K562 (cell line): Measurements from ENCODE around the gene LEPR. TPM values are rescaled to one million over a fixed set of nuclear protein-coding genes. Genes with fewer than 3 reads are reported as not detected.

Experiments used
- ADNP ChIP-seq: fragments of 200-800 bp; sonication (Bioruptor generic); IDR thresholded peaks from 2 replicates; pipeline ENCODE4 v1.6.1; 2016; ENCODE audit warnings: missing genetic modification characterization, missing compliant biosample characterization
- ASH1L ChIP-seq: fragments of 450-650 bp; IDR thresholded peaks from 2 replicates; pipeline ENCODE4 v1.6.1; 2018; ENCODE audit warnings: borderline replicate concordance, mild to moderate bottlenecking, low read depth; ENCODE audit not compliant: partially characterized antibody
- CCNT2 ChIP-seq: IDR thresholded peaks from 2 replicates; pipeline ENCODE4 v1.6.1; 2011; ENCODE audit warnings: borderline replicate concordance, low read depth, mild to moderate bottlenecking, moderate library complexity, mixed read lengths, low read length; ENCODE audit not compliant: insufficient read length; ENCODE audit errors: extremely low read depth
- DACH1 ChIP-seq: fragments of 450-650 bp; IDR thresholded peaks from 2 replicates; pipeline ENCODE4 v1.6.1; 2018; ENCODE audit not compliant: partially characterized antibody
- E2F1 ChIP-seq: sonication (generic); formaldehyde crosslinking; IDR thresholded peaks from 2 replicates; pipeline ENCODE4 v1.8.1; 2023; ENCODE audit warnings: mild to moderate bottlenecking, missing genetic modification reagents, moderate library complexity
- HMG20B ChIP-seq: fragments of 250-450 bp; sonication (Bioruptor Pico); IDR thresholded peaks from 2 replicates; pipeline ENCODE4 v1.5.0; 2021; ENCODE audit warnings: mild to moderate bottlenecking
- MEIS2 ChIP-seq: fragments of 450-650 bp; IDR thresholded peaks from 2 replicates; pipeline ENCODE4 v1.6.1; 2014; ENCODE audit warnings: mild to moderate bottlenecking; ENCODE audit not compliant: partially characterized antibody
- NCOA1 ChIP-seq: fragments of 450-650 bp; IDR thresholded peaks from 2 replicates; pipeline ENCODE4 v1.6.1; 2016; ENCODE audit warnings: low read depth
- NCOA6 ChIP-seq: fragments of 450-650 bp; IDR thresholded peaks from 2 replicates; pipeline ENCODE4 v1.6.1; 2017; ENCODE audit warnings: mild to moderate bottlenecking
- NFIX ChIP-seq: fragments of 250-450 bp; sonication (Bioruptor Pico); IDR thresholded peaks from 2 replicates; pipeline ENCODE4 v1.4.0; 2020; ENCODE audit warnings: low read depth, mild to moderate bottlenecking, moderate library complexity
- NKRF ChIP-seq: fragments of 450-650 bp; IDR thresholded peaks from 2 replicates; pipeline ENCODE4 v1.6.1; 2016; ENCODE audit warnings: borderline replicate concordance
- NR2C2 ChIP-seq, 2 experiments: fragments of 200-800 bp in 1 of 2; sonication (Bioruptor generic) in 1 of 2; sonication (generic) in 1 of 2; formaldehyde crosslinking in 1 of 2; IDR thresholded peaks; 2 replicates each; pipeline versions ENCODE4 v1.6.1 to v1.8.0; 2016 to 2022; ENCODE audit warnings: mild to moderate bottlenecking in 1 of 2, missing compliant biosample characterization in 1 of 2, missing genetic modification characterization in 1 of 2, missing genetic modification reagents in 1 of 2
- RBM14 ChIP-seq: fragments of 200-400 bp; formaldehyde crosslinking; IDR thresholded peaks from 2 replicates; pipeline ENCODE4 v1.6.1; 2018; ENCODE audit warnings: low read depth, mild to moderate bottlenecking, low read length, moderate library complexity, borderline replicate concordance; ENCODE audit not compliant: insufficient read depth
- SETDB1 ChIP-seq: IDR thresholded peaks from one replicate; pipeline ENCODE4 v1.6.1; 2012; ENCODE audit warnings: low read length, control low read depth, inconsistent platforms
- SMAD3 ChIP-seq: fragments of 450-650 bp; formaldehyde crosslinking; conservative IDR thresholded peaks from 2 replicates; pipeline ENCODE4 v1.4.0; 2020; ENCODE audit warnings: mild to moderate bottlenecking
- SMARCA5 ChIP-seq: fragments of 450-650 bp; IDR thresholded peaks from 2 replicates; pipeline ENCODE4 v1.6.1; 2016
- SMARCE1 ChIP-seq: fragments of 450-650 bp; IDR thresholded peaks from 2 replicates; pipeline ENCODE4 v1.7.1; 2016; ENCODE audit warnings: mild to moderate bottlenecking
- SRSF1 ChIP-seq: fragments of 200-400 bp; formaldehyde crosslinking; IDR thresholded peaks from 2 replicates; pipeline ENCODE4 v1.6.1; 2017; ENCODE audit warnings: mild to moderate bottlenecking, low read depth, low read length, moderate library complexity
- SRSF3 ChIP-seq: fragments of 200-400 bp; formaldehyde crosslinking; IDR thresholded peaks from 2 replicates; pipeline ENCODE4 v1.6.1; 2016; ENCODE audit warnings: mild to moderate bottlenecking, low read length, moderate library complexity; ENCODE audit not compliant: insufficient read depth
- TARDBP ChIP-seq: fragments of 450-650 bp; IDR thresholded peaks from 2 replicates; pipeline ENCODE4 v1.6.1; 2016
- TSC22D4 ChIP-seq: fragments of 450-650 bp; IDR thresholded peaks from 2 replicates; pipeline ENCODE4 v1.6.1; 2016; ENCODE audit warnings: missing genetic modification characterization, missing biosample characterization, control low read depth
- VEZF1 ChIP-seq: fragments of 200-800 bp; sonication (Bioruptor generic); IDR thresholded peaks from 2 replicates; pipeline ENCODE4 v1.6.1; 2017; ENCODE audit warnings: missing genetic modification characterization, missing compliant biosample characterization
- XRCC4 ChIP-seq: IDR thresholded peaks from one replicate; pipeline ENCODE4 v1.6.1; 2011; ENCODE audit not compliant: insufficient read depth, insufficient read length; ENCODE audit errors: extremely low read depth
- ZBTB17 ChIP-seq: fragments of 450-650 bp; formaldehyde crosslinking; IDR thresholded peaks from 2 replicates; pipeline ENCODE4 v1.4.0; 2020; ENCODE audit warnings: mild to moderate bottlenecking
- ZNF253 ChIP-seq: fragments of 250-450 bp; sonication (Bioruptor Pico); conservative IDR thresholded peaks from 2 replicates; pipeline ENCODE4 v1.6.1; 2021; ENCODE audit warnings: mild to moderate bottlenecking
- ZNF347 ChIP-seq: fragments of 450-650 bp; formaldehyde crosslinking; IDR thresholded peaks from 2 replicates; pipeline ENCODE4 v1.4.0; 2020; ENCODE audit warnings: low read depth, mild to moderate bottlenecking, moderate library complexity
- ZNF408 ChIP-seq: fragments of 250-450 bp; sonication (Bioruptor Pico); IDR thresholded peaks from 2 replicates; pipeline ENCODE4 v1.4.0; 2020; ENCODE audit warnings: low read depth, mild to moderate bottlenecking, moderate library complexity
- ZNF436 ChIP-seq: fragments of 250-450, 450-650 bp; sonication (Bioruptor Pico); formaldehyde crosslinking; IDR thresholded peaks from 2 replicates; pipeline ENCODE4 v1.7.0; 2020; ENCODE audit warnings: mild to moderate bottlenecking
- polyA plus RNA-seq, 8 experiments: library from polyadenylated mRNA; depleted of rRNA in 4 of 8; stranded (reverse) in 5 of 8; unstranded in 3 of 8; fragments of >200 nt; fragmentation: Nextera tagmentation in 2 of 8; fragmentation: Illumina TruSeq in 1 of 8; extraction: Ambion mirVana in 2 of 8; extraction: Trizol in 1 of 8; gene quantifications; 2 replicates each; pipeline versions ENCODE4 v1.2.1 to v1.2.3, GENCODE V29; 2011 to 2014; ENCODE audit warnings: inconsistent platforms in 1 of 8, missing spikeins in 1 of 8
- total RNA-seq, 7 experiments: library from RNA; depleted of rRNA in 6 of 7; stranded (reverse); fragments of >200 nt in 6 of 7; fragmentation: Illumina TruSeq in 2 of 7; extraction: Trizol in 2 of 7; gene quantifications; 2 replicates each; pipeline versions ENCODE4 v1.2.1 to v1.2.3, GENCODE V29; 2011 to 2021; ENCODE audit warnings: low replicate concordance in 1 of 7

The LEPR gene
- total and polyA plus RNA-seq, 9 of the 15 experiments (the other 6 are each of a cell fraction or from before 2014, with no cell fraction given): 12.2 to 111 (median 43.1) TPM

- TF ChIP-seq VEZF1 (CRISPR knock-in tag): no peak
- no peak for TF ChIP-seq SMARCE1
- no peak for TF ChIP-seq ZNF436
- no peak for TF ChIP-seq ADNP
- peak; percentile 45 for TF ChIP-seq MEIS2
- TF ChIP-seq SETDB1: no peak
- TF ChIP-seq SRSF3: no peak
- no peak for TF ChIP-seq NFIX
- no peak for TF ChIP-seq CCNT2
- no peak for TF ChIP-seq NR2C2 (CRISPR knock-in tag; IDR thresholded peaks at IDR 0.05)
- peak; percentile 78 for TF ChIP-seq NR2C2 (tag; IDR thresholded peaks at IDR 0.05)
- TF ChIP-seq ZNF408 (CRISPR knock-in tag): no peak
- no peak for TF ChIP-seq ZBTB17 (CRISPR knock-in tag)
- no peak for TF ChIP-seq NCOA1
- TF ChIP-seq XRCC4: no peak
- TF ChIP-seq SMAD3 (CRISPR knock-in tag): no peak
- no peak for TF ChIP-seq SRSF1
- no peak for TF ChIP-seq ZNF347 (CRISPR knock-in tag)
- no peak for TF ChIP-seq RBM14
- TF ChIP-seq NKRF: no peak
- no peak for TF ChIP-seq TSC22D4 (tag)
- TF ChIP-seq TARDBP: no peak
- TF ChIP-seq E2F1 (CRISPR knock-in tag): no peak
- no peak for TF ChIP-seq ZNF253 (CRISPR knock-in tag)
- TF ChIP-seq SMARCA5: no peak
- TF ChIP-seq DACH1: no peak
- no peak for TF ChIP-seq ASH1L
- TF ChIP-seq HMG20B (CRISPR knock-in tag): no peak
- TF ChIP-seq NCOA6: no peak
These were observed 47.1 kb downstream of the LEPR start (continued) for GRCh38 chr1:65467536-65467935.
